Mucosa of descending colon (tissue), 3 donors: ENCODE results near the gene IFT122. TPM values are rescaled to one million over a fixed set of nuclear protein-coding genes. Genes with fewer than 3 reads are reported as not detected.

ENCODE experiments used
- ATAC-seq: fragments of 200-7000 bp; cut with Tn5 transposase; one replicate; pipeline ENCODE4 v1.9.1; 2020; ENCODE audit warnings: mild to moderate bottlenecking, moderate library complexity
- DNase-seq, 3 donors: peaks; one replicate each; pipeline ENCODE4 v3.0.0-alpha.2; 2020
- H3K36me3 ChIP-seq: fragments of 200-600 bp; one replicate; pipeline ENCODE4 v1.8.0; 2021; ENCODE audit warnings: low read depth, mild to moderate bottlenecking
- H3K4me1 ChIP-seq: fragments of 200-600 bp; one replicate; pipeline ENCODE4 v1.8.0; 2021; ENCODE audit warnings: low read depth, mild to moderate bottlenecking
- H3K4me3 ChIP-seq: fragments of 200-600 bp; one replicate; pipeline ENCODE4 v1.8.0; 2021; ENCODE audit warnings: mild to moderate bottlenecking
- H3K9me3 ChIP-seq: fragments of 200-600 bp; one replicate; pipeline ENCODE4 v1.8.0; 2021; ENCODE audit warnings: mild to moderate bottlenecking
- intact Hi-C, 2 donors: fragments of 100-400 bp; cut with DNase I in 1 of 2; cut with micrococcal nuclease in 1 of 2; formaldehyde crosslinking; loops; one replicate each; pipeline versions ENCODE4 v1.11.0 to v1.11.1; 2022; cut with DNase I, micrococcal nuclease
- total RNA-seq, 3 donors: library from RNA; stranded (reverse); fragmentation: NEBNext Ultra II Directional in 2 of 3; extraction: Animal tissue kit (Norgen Biotek cat#: 25700) in 2 of 3; gene quantifications; one replicate each; pipeline versions ENCODE4 v1.2.1 to v1.2.4, GENCODE V29; 2021 to 2023
- TF ChIP-seq, protein P1 (sequence below): fragments of 200-600 bp; IDR thresholded peaks from one replicate; pipeline ENCODE4 v1.8.0; 2022; ENCODE audit warnings: antibody characterized with exemption, mild to moderate bottlenecking
- donor health status: DM: no; HTN: no; CAD: no; lungs with moderate emphysema.
- donor health status: DM: no; HTN: no; CAD: no.
- donor health status: DM: no; HTN: yes; CAD: no.

IFT122 gene
- total RNA-seq, 3 donors from 2014 or later, result 24.6 to 35.0 (median 29.6) TPM

DNA sequence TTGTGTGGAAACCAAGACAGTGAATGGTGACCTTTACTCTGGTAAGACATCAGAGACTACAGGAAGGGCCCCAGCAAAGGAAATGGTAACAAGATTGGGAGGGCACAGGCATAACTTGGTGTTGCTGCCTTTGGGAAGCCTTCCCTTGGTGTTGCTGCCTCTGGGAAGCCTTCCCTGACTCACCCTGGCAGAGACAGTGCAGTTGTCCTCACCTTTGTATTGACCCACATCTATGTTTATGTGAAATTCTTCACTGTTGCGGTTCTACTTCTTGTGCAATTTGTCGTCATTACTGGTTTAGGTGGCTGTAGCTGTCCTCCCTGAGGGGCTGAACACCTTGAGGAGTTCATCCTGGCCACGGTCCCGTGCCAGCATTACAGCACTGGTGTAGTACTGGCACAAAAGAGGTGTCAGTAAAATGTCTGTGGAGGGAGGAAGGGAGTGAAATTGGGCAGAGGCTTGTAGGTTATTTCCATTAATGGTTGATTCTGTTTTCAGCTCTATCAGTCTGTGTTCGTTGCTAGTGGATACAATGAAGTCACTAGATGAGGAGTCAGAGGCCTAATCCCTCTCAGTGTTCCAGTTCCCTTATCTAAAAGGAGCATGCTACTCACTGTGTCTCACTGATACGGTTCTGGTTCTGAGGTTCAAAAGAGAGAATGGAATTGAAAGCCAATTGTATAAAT lies 21.6 kb downstream of the IFT122 start:
- DNase-seq (no peak), ATAC-seq (no peak)
- intact Hi-C loops, result no loop called here
- Histone ChIP-seq H3K4me3 (no peak overlapping the region), H3K9me3 (no peaks in the 10 kb centered on the region), H3K36me3 (no peaks in the 10 kb centered on the region), H3K4me1 (no peaks in the 10 kb centered on the region)
- TF ChIP-seq, protein P1, sequence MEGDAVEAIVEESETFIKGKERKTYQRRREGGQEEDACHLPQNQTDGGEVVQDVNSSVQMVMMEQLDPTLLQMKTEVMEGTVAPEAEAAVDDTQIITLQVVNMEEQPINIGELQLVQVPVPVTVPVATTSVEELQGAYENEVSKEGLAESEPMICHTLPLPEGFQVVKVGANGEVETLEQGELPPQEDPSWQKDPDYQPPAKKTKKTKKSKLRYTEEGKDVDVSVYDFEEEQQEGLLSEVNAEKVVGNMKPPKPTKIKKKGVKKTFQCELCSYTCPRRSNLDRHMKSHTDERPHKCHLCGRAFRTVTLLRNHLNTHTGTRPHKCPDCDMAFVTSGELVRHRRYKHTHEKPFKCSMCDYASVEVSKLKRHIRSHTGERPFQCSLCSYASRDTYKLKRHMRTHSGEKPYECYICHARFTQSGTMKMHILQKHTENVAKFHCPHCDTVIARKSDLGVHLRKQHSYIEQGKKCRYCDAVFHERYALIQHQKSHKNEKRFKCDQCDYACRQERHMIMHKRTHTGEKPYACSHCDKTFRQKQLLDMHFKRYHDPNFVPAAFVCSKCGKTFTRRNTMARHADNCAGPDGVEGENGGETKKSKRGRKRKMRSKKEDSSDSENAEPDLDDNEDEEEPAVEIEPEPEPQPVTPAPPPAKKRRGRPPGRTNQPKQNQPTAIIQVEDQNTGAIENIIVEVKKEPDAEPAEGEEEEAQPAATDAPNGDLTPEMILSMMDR, result no peak

GRCh38 chr3:129462361-129462968 lies 22.4 kb downstream of the IFT122 start:
- no peak for DNase-seq

DNA sequence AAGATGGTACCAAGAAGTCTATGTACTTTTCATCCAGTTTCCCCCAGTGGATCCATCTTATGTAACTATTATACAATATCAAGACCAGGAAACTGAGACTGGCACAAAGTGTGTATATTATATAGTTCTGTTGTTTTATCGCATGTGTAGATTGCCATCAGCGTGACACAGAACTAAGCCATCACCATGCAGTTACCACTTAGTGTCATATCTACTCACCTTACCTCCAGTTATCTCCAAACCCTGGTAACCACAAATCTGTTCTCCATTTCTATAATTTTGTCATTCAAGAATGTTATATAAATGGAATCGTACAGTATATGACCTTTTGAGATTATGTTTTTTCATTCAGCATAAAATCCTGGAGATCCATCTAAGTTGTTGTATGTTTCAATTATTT lies 23.1 kb downstream of the IFT122 start:
- no peak overlapping the region for H3K4me3 ChIP-seq
- H3K9me3 ChIP-seq, result no peaks in the 10 kb centered on the region
- TF ChIP-seq, protein P1, result no peak
- intact Hi-C loops, result no loop called here
- DNase-seq (no peak), ATAC-seq (no peak)
- H3K36me3 ChIP-seq, result no peaks in the 10 kb centered on the region
- H3K4me1 ChIP-seq, result no peaks in the 10 kb centered on the region

More at GRCh38 chr3:129462361-129462968, 22.4 kb downstream of the IFT122 start:
- H3K4me1 ChIP-seq, result no peaks in the 10 kb centered on the region
- no peak for ATAC-seq
- no peaks in the 10 kb centered on the region for H3K36me3 ChIP-seq
- no peak overlapping the region for H3K4me3 ChIP-seq
- TF ChIP-seq, protein P1, result no peak
- H3K9me3 ChIP-seq, result no peaks in the 10 kb centered on the region
- intact Hi-C loops, result no loop called here

- intact Hi-C loops, result no loop called here
- no peak for ATAC-seq
Measured at GRCh38 chr3:129463716-129464115, 23.7 kb downstream of the IFT122 start.

DNA sequence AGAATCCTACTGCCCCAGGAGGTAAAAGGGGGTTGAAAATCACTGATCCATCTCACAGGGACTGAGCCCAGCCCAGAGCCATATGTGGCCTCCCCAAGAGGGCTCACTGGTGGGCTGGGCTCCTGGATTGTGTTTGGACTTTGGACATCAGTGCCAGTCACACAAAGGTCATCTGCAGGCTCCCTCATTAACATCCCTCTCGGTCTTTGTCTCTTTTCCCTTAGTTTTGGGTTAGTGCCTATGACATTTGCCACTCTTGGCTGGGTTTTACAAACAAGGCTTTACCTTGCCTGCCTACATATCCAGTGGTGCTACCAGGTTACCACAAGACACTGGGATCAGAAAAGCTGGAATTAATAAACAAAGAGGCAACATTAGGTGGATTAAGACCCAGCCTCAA lies 27.9 kb downstream of the IFT122 start:
- no peaks in the 10 kb centered on the region for H3K36me3 ChIP-seq
- H3K4me1 ChIP-seq, result peaks cover 7% of the 10 kb centered on the region
- intact Hi-C loops, result no loop called here
- DNase-seq (no peak), ATAC-seq (peak; percentile 60)
- TF ChIP-seq, protein P1, result no peak
- H3K9me3 ChIP-seq, result no peaks in the 10 kb centered on the region
- no peak overlapping the region for H3K4me3 ChIP-seq

More at GRCh38 chr3:129463716-129464115, 23.7 kb downstream of the IFT122 start:
- no peak overlapping the region for H3K4me3 ChIP-seq
- TF ChIP-seq, protein P1, result no peak
- no peak for DNase-seq
- H3K9me3 ChIP-seq, result no peaks in the 10 kb centered on the region
- H3K36me3 ChIP-seq, result no peaks in the 10 kb centered on the region
- H3K4me1 ChIP-seq, result peaks cover 4% of the 10 kb centered on the region
